HG03342 (cell line): ENCODE measurements around the gene SART1.
"Not testable (repeated sequence)": the region's sequence is repeated elsewhere in the genome, so short reads cannot be mapped to it uniquely, and the experiment has no call there.

Experiments
- ATAC-seq: cut with Tn5 transposase; IDR thresholded peaks from one replicate; pipeline ENCODE4 v1.9.1; 2021; ENCODE audit warnings: mild to moderate bottlenecking, moderate library complexity; ENCODE audit not compliant: unreplicated experiment

SART1 gene

DNA sequence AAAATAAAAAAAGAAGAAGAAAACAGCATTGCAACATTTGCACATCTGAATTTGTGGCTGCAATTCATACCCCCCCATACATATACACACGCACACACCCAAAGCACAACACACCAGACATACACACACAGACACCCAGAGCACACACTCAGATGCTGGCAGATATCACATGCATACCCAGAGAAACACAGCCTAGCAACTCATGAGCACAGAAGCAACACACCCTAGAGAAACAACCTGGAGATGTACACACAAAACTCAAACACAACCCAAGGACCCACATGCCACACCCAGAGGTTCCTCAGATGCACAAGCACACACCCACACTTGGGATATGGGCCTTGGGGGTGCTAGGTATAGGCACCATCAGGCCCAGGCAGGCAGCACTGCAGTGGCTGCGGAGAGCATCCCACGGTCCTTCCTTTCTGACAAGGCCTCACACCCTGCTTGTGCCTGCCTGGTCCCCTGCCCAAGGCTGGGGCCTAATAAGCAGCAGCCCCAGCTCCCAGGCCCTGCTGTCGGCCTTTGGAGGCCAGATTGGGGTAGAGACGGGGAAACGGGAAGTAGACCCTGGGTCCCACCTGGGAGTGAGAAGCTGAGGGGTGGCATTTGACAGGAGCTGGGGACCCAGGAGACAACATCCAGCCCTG lies 53.4 kb downstream of the SART1 start:
- ATAC-seq, result no peak

DNA sequence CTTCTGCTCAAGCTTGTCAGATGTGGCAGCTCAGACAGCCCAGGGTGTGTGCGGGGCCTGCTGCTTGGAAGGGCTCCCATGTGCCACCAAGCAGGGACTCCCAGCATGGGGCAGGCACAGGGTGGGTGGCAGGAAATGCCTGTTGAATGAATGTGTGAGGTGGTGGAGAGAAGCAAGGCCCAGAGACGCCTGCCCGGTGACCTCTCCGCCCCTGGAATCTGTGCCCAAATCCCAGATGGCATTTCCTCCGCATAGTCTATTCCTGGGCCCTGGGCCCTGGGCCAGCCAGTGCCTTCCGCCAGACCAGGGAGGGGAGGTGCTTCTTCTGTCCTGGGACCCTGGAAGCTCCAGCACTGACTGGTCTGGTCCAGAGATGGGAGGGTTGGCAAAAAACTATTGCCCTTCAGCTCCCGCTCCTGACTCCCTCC lies 53.9 kb downstream of the SART1 start:
- no peak for ATAC-seq

DNA sequence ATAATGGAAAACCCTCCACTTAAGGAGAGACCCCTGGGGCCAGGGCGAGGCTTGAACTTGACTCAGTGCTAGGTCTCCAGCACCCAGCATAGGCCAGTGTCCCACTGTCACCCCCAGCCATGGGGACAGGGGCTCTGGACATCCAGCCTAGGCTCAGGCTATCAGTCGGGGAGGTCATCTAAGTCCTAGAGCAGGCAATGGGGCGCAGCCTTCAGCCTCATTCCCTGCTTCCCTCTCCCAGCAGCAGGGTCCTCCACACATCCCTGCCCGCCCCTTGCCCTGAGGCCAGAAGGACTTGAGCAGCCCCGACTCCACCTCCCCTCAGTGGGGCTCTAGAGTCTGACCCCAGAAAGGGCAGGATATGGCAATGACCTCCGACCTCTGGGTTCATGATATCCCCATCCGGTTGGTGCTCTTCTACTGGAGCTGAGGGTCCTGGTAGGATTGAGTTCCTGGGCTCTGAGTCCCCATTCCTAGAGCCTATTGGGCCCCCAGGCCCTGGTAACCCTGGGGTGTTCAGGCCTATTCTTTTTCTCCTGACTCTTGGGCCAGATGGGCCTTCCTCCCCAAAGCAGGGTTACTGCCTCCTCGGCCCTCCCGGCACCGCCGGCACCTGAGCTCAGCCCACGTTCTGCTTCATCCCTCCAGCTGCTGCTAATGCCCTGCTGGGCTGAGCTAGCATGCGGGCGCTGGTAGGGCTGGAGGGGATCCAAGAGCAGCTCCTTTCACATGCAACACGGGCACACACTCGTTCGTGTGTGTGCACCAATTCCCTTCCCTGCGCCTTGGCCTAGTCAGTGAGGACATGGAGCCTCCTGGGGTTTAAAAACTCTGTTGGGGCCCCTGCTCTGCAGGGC lies 54.6 kb downstream of the SART1 start:
- no peak for ATAC-seq

- no peak for ATAC-seq
Observed at GRCh38 chr11:66016793-66017177, 55.3 kb downstream of the SART1 start.

GRCh38 chr11:66017321-66017720 lies 55.8 kb downstream of the SART1 start:
- no peak for ATAC-seq

GRCh38 chr11:66020212-66020611 lies 58.7 kb downstream of the SART1 start:
- ATAC-seq, result no peak

DNA sequence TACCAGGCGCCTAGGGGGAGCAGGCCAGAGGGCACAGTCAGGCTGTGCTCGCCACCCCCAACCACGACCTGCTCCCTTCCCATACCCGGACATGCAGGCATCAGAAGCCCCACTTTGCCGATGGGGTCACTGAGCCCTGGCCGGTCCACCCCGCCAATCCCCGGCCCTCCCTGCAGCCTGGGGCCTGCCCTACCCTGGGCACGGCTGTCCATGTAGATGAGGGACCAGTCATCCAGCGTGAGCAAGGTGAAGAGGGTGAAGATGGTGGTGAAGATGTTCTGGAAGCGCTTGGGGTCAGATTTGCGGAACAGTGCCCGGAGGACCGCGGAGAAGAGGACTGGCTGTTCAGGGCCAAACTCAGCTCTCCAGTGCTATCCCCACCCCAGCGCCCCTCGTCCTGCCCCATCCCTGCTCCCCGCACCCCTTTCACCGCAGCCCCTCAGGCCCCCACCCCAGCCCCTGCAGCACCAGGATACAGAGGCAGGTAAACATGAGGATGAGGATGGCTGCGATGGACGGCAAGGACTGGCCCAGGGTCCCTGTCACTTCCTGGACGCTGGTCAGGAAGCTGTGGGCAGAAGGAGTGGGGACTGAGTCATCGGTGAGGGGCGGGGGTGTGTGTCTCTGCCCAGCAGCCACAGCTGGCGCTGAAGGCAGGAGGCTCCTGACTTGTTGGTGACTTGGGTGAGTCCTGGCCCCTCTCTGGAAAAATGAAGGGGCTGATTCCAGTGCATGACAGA lies 59.3 kb downstream of the SART1 start:
- no peak for ATAC-seq

DNA sequence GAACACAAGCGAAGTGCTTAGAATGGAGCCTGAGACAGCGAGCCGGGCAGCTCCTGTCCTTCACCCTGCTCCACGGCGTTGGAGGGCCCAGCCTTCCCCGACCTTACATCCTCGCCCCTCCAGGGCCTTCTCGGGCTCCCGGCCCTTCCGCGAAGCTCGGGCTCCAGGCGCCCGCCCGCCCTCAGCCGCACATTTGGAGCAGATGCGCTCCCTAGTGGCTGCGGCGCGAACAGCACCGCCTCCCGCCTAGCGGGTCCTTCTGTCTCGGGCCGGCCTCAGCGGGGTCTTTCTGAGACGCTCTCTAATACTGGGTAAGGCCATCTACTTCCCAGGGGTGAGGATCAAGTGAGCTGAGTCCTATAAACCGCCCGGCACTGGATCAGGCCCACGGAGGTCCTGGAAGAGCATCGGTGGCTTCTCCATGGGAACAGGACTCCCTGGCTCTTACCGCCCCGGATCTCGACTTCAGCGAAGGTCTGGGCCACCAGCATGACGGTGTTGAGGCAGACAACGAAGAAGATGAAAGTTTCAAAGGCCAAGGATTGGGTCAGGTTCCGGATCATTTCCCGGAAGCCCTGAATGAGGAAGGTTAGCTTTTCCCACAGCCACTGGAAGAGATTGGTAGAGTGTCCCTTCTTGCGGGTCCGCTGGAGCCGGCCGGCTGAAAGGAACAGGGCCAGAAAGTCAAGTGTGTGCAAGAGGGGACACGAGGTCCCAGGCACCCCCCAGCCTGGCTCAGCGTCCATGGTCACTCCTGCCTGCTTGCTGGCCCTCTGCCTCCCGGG lies 61.1 kb downstream of the SART1 start:
- no peak for ATAC-seq

DNA sequence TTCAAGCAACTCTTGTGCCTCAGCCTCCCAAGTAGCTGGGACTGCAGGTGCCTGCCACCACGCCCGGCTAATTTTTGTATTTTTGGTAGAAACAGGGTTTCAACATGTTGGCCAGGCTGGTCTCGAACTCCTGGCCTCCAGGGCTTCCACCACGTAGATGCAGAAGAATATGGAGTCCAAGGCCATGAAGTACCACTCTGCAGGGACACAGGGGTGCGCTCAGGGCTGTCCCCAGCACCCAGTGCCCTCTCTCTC lies 61.6 kb downstream of the SART1 start:
- ATAC-seq, result not testable (repeated sequence)

DNA sequence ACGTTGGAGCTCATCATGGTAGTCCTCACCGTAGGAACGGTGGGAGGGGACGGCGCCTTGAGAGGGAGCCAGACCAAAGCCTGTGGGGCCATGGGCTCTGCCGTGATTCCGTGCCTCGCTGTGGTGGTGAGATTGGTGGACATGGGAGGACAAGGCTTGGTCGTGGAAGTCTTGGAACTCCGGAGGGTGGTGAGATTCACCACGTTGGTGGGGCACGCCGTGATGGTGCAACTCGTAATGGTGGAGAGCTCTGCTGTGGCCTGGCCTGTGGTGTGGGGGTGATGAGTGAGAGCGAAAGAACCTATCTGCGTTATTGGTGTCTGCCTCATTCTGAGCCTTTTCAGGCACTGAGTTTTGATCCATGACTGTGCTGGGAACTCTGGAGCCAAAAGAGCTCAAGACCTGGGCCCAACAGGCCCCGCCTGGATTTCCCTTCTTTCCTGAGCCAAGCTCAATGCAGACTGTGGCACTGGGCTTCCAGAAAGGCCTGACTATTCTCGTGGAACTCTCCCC lies 64.5 kb downstream of the SART1 start, which contains the start of gene CATSPER1:
TSS of gene CATSPER1 (minus strand) at position 463 of the 513 bp plus-strand sequence. CDS start at position 363, 100 bp downstream.
- ATAC-seq, result no peak
